Measurements from ENCODE around the gene CPVL.

Gene CPVL

GRCh38 chr7:28955356-28955717 is 191.0 kb downstream of the CPVL start:
- Histone ChIP-seq H3K23ac (ENCODE audit: low read length in 2 of 2) (peak overlapping the region in 1 of 2 experiments; percentile 54), H3K4me2 (ENCODE audit: low read length, poor library complexity, severe bottlenecking) (no peak overlapping the region), H3K14ac (ENCODE audit: low read length in 2 of 2) (peak overlapping the region in 1 of 2 experiments; percentile 96), H2AK5ac (ENCODE audit: low read length, severe bottlenecking) (no peak overlapping the region), H2BK15ac (ENCODE audit: low read depth, poor library complexity, severe bottlenecking) (no peak overlapping the region), H3K9ac (ENCODE audit: low read length) (no peak overlapping the region), H3K27ac (ENCODE audit: low read length, poor library complexity, severe bottlenecking) (no peak overlapping the region), H3K4me3 (ENCODE audit: insufficient read depth in 1 of 2, low read depth in 1 of 2, low read length in 2 of 2) (peak overlapping the region; percentile 1 to 75), H2AFZ (ENCODE audit: low read depth, low read length) (peak overlapping the region; percentile 36), H3K27me3 (ENCODE audit: control insufficient read depth in 1 of 2, insufficient read depth in 1 of 2, low read length in 2 of 2) (peaks cover 41 to 55% of the 10 kb centered on the region in 2 experiments), H2BK120ac (ENCODE audit: low read depth, low read length) (no peak overlapping the region), H3K9me3 (ENCODE audit: control insufficient read depth, low read length) (peaks cover 2% of the 10 kb centered on the region), H4K91ac (ENCODE audit: low read length) (peak overlapping the region; percentile 85), H2BK5ac (ENCODE audit: low read depth, low read length, poor library complexity, severe bottlenecking) (no peak overlapping the region), H3K79me1 (replicated peaks; ENCODE audit: low read length, poor library complexity, severe bottlenecking) (no peaks in the 10 kb centered on the region), H3K4ac (ENCODE audit: low read depth in 1 of 2, low read length in 2 of 2) (peak overlapping the region in 1 of 2 experiments; percentile 15), H3K18ac (ENCODE audit: low read depth in 1 of 2, low read length in 2 of 2) (peak overlapping the region; percentile 55 to 89), H3K4me1 (ENCODE audit: control insufficient read depth, insufficient read depth, low read depth, low read length) (peaks cover 30% of the 10 kb centered on the region), H2BK12ac (ENCODE audit: low read length in 2 of 2) (peak overlapping the region; percentile 52 to 100), H4K8ac (ENCODE audit: low read length) (no peak overlapping the region), H3K36me3 (ENCODE audit: control insufficient read depth in 1 of 2, insufficient read depth in 2 of 2, low read depth in 1 of 2, low read length in 2 of 2) (peaks cover 0 to 8% of the 10 kb centered on the region in 2 experiments)
- DNase-seq: no peak
- 53% methylated on average over 22 of the region's 22 CpGs for WGBS

- Histone ChIP-seq H3K4ac (ENCODE audit: low read depth in 1 of 2, low read length in 2 of 2) (peak overlapping the region in 1 of 2 experiments; percentile 15), H3K4me3 (ENCODE audit: insufficient read depth in 1 of 2, low read depth in 1 of 2, low read length in 2 of 2) (no peak overlapping the region), H3K36me3 (ENCODE audit: control insufficient read depth in 1 of 2, insufficient read depth in 2 of 2, low read depth in 1 of 2, low read length in 2 of 2) (peaks cover 0 to 8% of the 10 kb centered on the region in 2 experiments), H3K14ac (ENCODE audit: low read length in 2 of 2) (no peak overlapping the region), H3K27me3 (ENCODE audit: control insufficient read depth in 1 of 2, insufficient read depth in 1 of 2, low read length in 2 of 2) (peaks cover 41 to 52% of the 10 kb centered on the region in 2 experiments), H2BK15ac (ENCODE audit: low read depth, poor library complexity, severe bottlenecking) (no peak overlapping the region), H3K4me1 (ENCODE audit: control insufficient read depth, insufficient read depth, low read depth, low read length) (peaks cover 30% of the 10 kb centered on the region), H2BK12ac (ENCODE audit: low read length in 2 of 2) (no peak overlapping the region), H3K27ac (ENCODE audit: low read length, poor library complexity, severe bottlenecking) (no peak overlapping the region), H4K8ac (ENCODE audit: low read length) (no peak overlapping the region), H3K18ac (ENCODE audit: low read depth in 1 of 2, low read length in 2 of 2) (peak overlapping the region; percentile 55 to 89), H3K23ac (ENCODE audit: low read length in 2 of 2) (no peak overlapping the region), H3K9ac (ENCODE audit: low read length) (no peak overlapping the region), H2AK5ac (ENCODE audit: low read length, severe bottlenecking) (no peak overlapping the region), H3K4me2 (ENCODE audit: low read length, poor library complexity, severe bottlenecking) (no peak overlapping the region), H4K91ac (ENCODE audit: low read length) (no peak overlapping the region), H2AFZ (ENCODE audit: low read depth, low read length) (no peak overlapping the region), H3K79me1 (replicated peaks; ENCODE audit: low read length, poor library complexity, severe bottlenecking) (no peaks in the 10 kb centered on the region), H2BK5ac (ENCODE audit: low read depth, low read length, poor library complexity, severe bottlenecking) (no peak overlapping the region), H2BK120ac (ENCODE audit: low read depth, low read length) (no peak overlapping the region), H3K9me3 (ENCODE audit: control insufficient read depth, low read length) (no peaks in the 10 kb centered on the region)
- DNase-seq: no peak
- WGBS: 75% methylated on average over 5 of the region's 5 CpGs
Measured at GRCh38 chr7:28954946-28955345, 191.4 kb downstream of the CPVL start.

- no peak overlapping the region for H2BK120ac ChIP-seq (ENCODE audit: low read depth, low read length)
- H4K8ac ChIP-seq (ENCODE audit: low read length): no peak overlapping the region
- H2BK15ac ChIP-seq (ENCODE audit: low read depth, poor library complexity, severe bottlenecking): no peak overlapping the region
- H3K4me2 ChIP-seq (ENCODE audit: low read length, poor library complexity, severe bottlenecking): no peak overlapping the region
- H3K9me3 ChIP-seq (ENCODE audit: control insufficient read depth, low read length): no peaks in the 10 kb centered on the region
- H3K9ac ChIP-seq (ENCODE audit: low read length): no peak overlapping the region
- H3K36me3 ChIP-seq (ENCODE audit: control insufficient read depth in 1 of 2, insufficient read depth in 2 of 2, low read depth in 1 of 2, low read length in 2 of 2): peaks cover 0 to 8% of the 10 kb centered on the region in 2 experiments
- H3K18ac ChIP-seq (ENCODE audit: low read depth in 1 of 2, low read length in 2 of 2): no peak overlapping the region
- no peaks in the 10 kb centered on the region for H3K79me1 ChIP-seq (replicated peaks; ENCODE audit: low read length, poor library complexity, severe bottlenecking)
- no peak overlapping the region for H2BK12ac ChIP-seq (ENCODE audit: low read length in 2 of 2)
- H3K27me3 ChIP-seq (ENCODE audit: control insufficient read depth in 1 of 2, insufficient read depth in 1 of 2, low read length in 2 of 2): peaks cover 41 to 48% of the 10 kb centered on the region in 2 experiments
- peak; percentile 59 for DNase-seq
- H3K4ac ChIP-seq (ENCODE audit: low read depth in 1 of 2, low read length in 2 of 2): no peak overlapping the region
- H3K23ac ChIP-seq (ENCODE audit: low read length in 2 of 2): no peak overlapping the region
- H4K91ac ChIP-seq (ENCODE audit: low read length): no peak overlapping the region
- H3K27ac ChIP-seq (ENCODE audit: low read length, poor library complexity, severe bottlenecking): no peak overlapping the region
- H2BK5ac ChIP-seq (ENCODE audit: low read depth, low read length, poor library complexity, severe bottlenecking): no peak overlapping the region
- no peak overlapping the region for H3K4me3 ChIP-seq (ENCODE audit: insufficient read depth in 1 of 2, low read depth in 1 of 2, low read length in 2 of 2)
- no peak overlapping the region for H2AFZ ChIP-seq (ENCODE audit: low read depth, low read length)
- H2AK5ac ChIP-seq (ENCODE audit: low read length, severe bottlenecking): no peak overlapping the region
- peaks cover 32% of the 10 kb centered on the region for H3K4me1 ChIP-seq (ENCODE audit: control insufficient read depth, insufficient read depth, low read depth, low read length)
- no peak overlapping the region for H3K14ac ChIP-seq (ENCODE audit: low read length in 2 of 2)
Measured at GRCh38 chr7:28954471-28954870, 191.9 kb downstream of the CPVL start.

- Histone ChIP-seq H2BK15ac (ENCODE audit: low read depth, poor library complexity, severe bottlenecking) (no peak overlapping the region), H3K79me1 (replicated peaks; ENCODE audit: low read length, poor library complexity, severe bottlenecking) (no peaks in the 10 kb centered on the region), H3K9me3 (ENCODE audit: control insufficient read depth, low read length) (no peaks in the 10 kb centered on the region), H4K91ac (ENCODE audit: low read length) (no peak overlapping the region), H3K18ac (ENCODE audit: low read depth in 1 of 2, low read length in 2 of 2) (no peak overlapping the region), H3K27ac (ENCODE audit: low read length, poor library complexity, severe bottlenecking) (no peak overlapping the region), H3K4me1 (ENCODE audit: control insufficient read depth, insufficient read depth, low read depth, low read length) (peaks cover 29% of the 10 kb centered on the region), H3K4ac (ENCODE audit: low read depth in 1 of 2, low read length in 2 of 2) (no peak overlapping the region), H2BK120ac (ENCODE audit: low read depth, low read length) (no peak overlapping the region), H2BK5ac (ENCODE audit: low read depth, low read length, poor library complexity, severe bottlenecking) (no peak overlapping the region), H2BK12ac (ENCODE audit: low read length in 2 of 2) (no peak overlapping the region), H3K9ac (ENCODE audit: low read length) (no peak overlapping the region), H3K23ac (ENCODE audit: low read length in 2 of 2) (no peak overlapping the region), H3K27me3 (ENCODE audit: control insufficient read depth in 1 of 2, insufficient read depth in 1 of 2, low read length in 2 of 2) (peaks cover 36 to 40% of the 10 kb centered on the region in 2 experiments), H3K4me3 (ENCODE audit: insufficient read depth in 1 of 2, low read depth in 1 of 2, low read length in 2 of 2) (no peak overlapping the region), H4K8ac (ENCODE audit: low read length) (no peak overlapping the region), H2AFZ (ENCODE audit: low read depth, low read length) (no peak overlapping the region), H2AK5ac (ENCODE audit: low read length, severe bottlenecking) (no peak overlapping the region), H3K14ac (ENCODE audit: low read length in 2 of 2) (no peak overlapping the region), H3K36me3 (ENCODE audit: control insufficient read depth in 1 of 2, insufficient read depth in 2 of 2, low read depth in 1 of 2, low read length in 2 of 2) (peaks cover 0 to 8% of the 10 kb centered on the region in 2 experiments), H3K4me2 (ENCODE audit: low read length, poor library complexity, severe bottlenecking) (no peak overlapping the region)
- 0% methylated on average over 3 of the region's 4 CpGs for WGBS
- DNase-seq: peak; percentile 94
Measured at GRCh38 chr7:28953633-28954032, 192.7 kb downstream of the CPVL start.
